ENCODE measurements around the gene WNT9A. TPM values are rescaled to one million over a fixed set of nuclear protein-coding genes. Genes with fewer than 3 reads are reported as not detected.

Gene WNT9A
- total and polyA plus RNA-seq, 9 of the 15 experiments (the other 6 are each of a cell fraction or from before 2014, with no cell fraction given) = 0.04 to 0.17 (median 0.10) TPM; not detected in 4

DNA sequence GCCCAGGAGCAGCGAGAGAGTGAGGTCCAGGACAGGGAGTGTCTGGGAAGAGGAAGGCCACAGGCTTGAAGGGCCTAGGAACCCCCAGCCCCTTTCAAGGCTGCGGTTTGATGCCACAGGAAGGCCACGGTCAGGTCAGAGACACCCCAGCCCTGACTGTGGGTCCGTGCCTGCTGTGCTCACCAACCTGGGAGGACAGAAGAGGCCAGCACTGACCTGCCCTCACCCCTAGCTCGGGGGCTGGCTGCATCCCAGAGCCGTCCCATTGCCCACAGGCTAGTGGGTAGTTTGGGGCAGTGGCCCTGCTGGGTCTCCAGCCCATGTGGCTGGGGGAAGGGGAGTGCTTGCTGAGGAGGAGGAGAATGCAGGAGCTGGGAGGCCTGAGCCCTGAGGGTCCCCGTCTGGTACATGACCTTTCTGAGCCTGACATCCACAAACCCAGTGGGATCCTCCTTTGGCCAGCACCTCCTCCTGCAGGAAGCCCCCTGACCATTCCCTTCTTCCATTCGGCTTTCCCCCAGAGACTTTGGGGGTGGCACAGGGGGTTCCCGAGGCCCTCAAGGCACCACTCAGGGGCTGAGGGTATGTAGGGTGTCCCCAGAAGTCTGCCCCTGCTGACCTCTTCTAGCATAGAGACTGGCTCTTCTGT is 54.3 kb downstream of the WNT9A start:
- no peaks in the 10 kb centered on the region for H3K9me1 ChIP-seq (ENCODE audit: control insufficient read depth, insufficient read depth, low read length)
- in situ Hi-C loops (cut with MboI) (no loop called here), intact Hi-C loops (cut with micrococcal nuclease) (no loop called here)
- H2AFZ ChIP-seq (ENCODE audit: low read depth, low read length) = peak overlapping the region; percentile 74
- H3K36me3 ChIP-seq (ENCODE audit: control insufficient read depth, insufficient read depth, low read length) = no peaks in the 10 kb centered on the region
- 4% methylated on average over 7 of the region's 9 CpGs for WGBS (ENCODE audit: insufficient coverage, low coverage, missing lambda C conversion rate)
- H3K79me2 ChIP-seq (ENCODE audit: control insufficient read depth, insufficient read depth, low read length) = no peaks in the 10 kb centered on the region
- no peak for FAIRE-seq
- H3K4me2 ChIP-seq (ENCODE audit: insufficient read depth, low read length) = no peak overlapping the region
- H4K20me1 ChIP-seq (replicated peaks; ENCODE audit: control insufficient read depth, insufficient read depth, low read length) = no peaks in the 10 kb centered on the region
- 0 out of 4 replicates have a peak overlapping the region, but pooled peaks of 1 of the 2 experiments have one; percentile 23 for H3K9ac ChIP-seq (ENCODE audit: insufficient read depth in 1 of 2, low read depth in 2 of 2, low read length in 2 of 2)
- no peak for ATAC-seq
- H3K27me3 ChIP-seq (ENCODE audit: control insufficient read depth in 2 of 2, insufficient read depth in 2 of 2, low read length in 2 of 2) = peaks cover 0 to 35% of the 10 kb centered on the region in 2 experiments; a peak in 2 of 5 replicates
- H3K4me1 ChIP-seq (replicated peaks in 1 of 2; ENCODE audit: control insufficient read depth in 2 of 2, insufficient read depth in 2 of 2, low read length in 2 of 2) = peaks cover 8 to 53% of the 10 kb centered on the region in 2 experiments; a peak in 4 of 5 replicates
- ChIA-PET POLR2A (interaction anchor here (0.9 kb wide), 1 partner anchor 10 kb away, joined by 3 read pairs; no protein-coding TSS in a partner anchor), CTCF (ENCODE audit: low intra/inter-chr PET ratio) (no interaction called here)
- H3K27ac ChIP-seq (ENCODE audit: extremely low read depth, low read depth, low read length) = no peak overlapping the region
- BruUV-seq (replicated peaks) = no TSS peak
- DNase-seq (ENCODE audit: extremely low read depth in 1 of 4, low spot score in 3 of 4) = no peak
- H3K4me3 ChIP-seq = no peak overlapping the region
- no peaks in the 10 kb centered on the region for H3K9me3 ChIP-seq (replicated peaks; ENCODE audit: control insufficient read depth, insufficient read depth, low read depth, low read length)
- TF ChIP-seq TAL1 (IDR thresholded peaks at IDR 0.05) (no peak), SMARCA5 (IDR thresholded peaks at IDR 0.05) (no peak), CAMTA2 (CRISPR knock-in tag; conservative IDR thresholded peaks at IDR 0.05) (no peak), PCBP1 (IDR thresholded peaks at IDR 0.05; ENCODE audit: low read depth, low read length, poor library complexity, severe bottlenecking) (no peak), ZNF282 (CRISPR knock-in tag; IDR thresholded peaks at IDR 0.05) (no peak), EGR1 (conservative IDR thresholded peaks at IDR 0.05) (no peak), ELF2 (CRISPR knock-in tag; IDR thresholded peaks at IDR 0.05) (no peak), NR4A1 (CRISPR knock-in tag; IDR thresholded peaks at IDR 0.05) (no peak), NR4A1 (tag; IDR thresholded peaks at IDR 0.05) (no peak), CBX5 (IDR thresholded peaks at IDR 0.05; ENCODE audit: borderline replicate concordance, low read depth) (no peak), TFAM (CRISPR knock-in tag; conservative IDR thresholded peaks at IDR 0.05) (no peak), RBM22 (IDR thresholded peaks at IDR 0.05; ENCODE audit: low read depth, low read length, poor library complexity, severe bottlenecking) (no peak), ZNF75A (CRISPR knock-in tag; IDR thresholded peaks at IDR 0.05) (no peak), ZNF507 (tag; conservative IDR thresholded peaks at IDR 0.05) (no peak)
- TF ChIP-seq, protein P1, sequence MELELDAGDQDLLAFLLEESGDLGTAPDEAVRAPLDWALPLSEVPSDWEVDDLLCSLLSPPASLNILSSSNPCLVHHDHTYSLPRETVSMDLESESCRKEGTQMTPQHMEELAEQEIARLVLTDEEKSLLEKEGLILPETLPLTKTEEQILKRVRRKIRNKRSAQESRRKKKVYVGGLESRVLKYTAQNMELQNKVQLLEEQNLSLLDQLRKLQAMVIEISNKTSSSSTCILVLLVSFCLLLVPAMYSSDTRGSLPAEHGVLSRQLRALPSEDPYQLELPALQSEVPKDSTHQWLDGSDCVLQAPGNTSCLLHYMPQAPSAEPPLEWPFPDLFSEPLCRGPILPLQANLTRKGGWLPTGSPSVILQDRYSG (tag; conservative IDR thresholded peaks at IDR 0.05; ENCODE audit: low read depth) = no peak
- TF ChIP-seq, protein P2, sequence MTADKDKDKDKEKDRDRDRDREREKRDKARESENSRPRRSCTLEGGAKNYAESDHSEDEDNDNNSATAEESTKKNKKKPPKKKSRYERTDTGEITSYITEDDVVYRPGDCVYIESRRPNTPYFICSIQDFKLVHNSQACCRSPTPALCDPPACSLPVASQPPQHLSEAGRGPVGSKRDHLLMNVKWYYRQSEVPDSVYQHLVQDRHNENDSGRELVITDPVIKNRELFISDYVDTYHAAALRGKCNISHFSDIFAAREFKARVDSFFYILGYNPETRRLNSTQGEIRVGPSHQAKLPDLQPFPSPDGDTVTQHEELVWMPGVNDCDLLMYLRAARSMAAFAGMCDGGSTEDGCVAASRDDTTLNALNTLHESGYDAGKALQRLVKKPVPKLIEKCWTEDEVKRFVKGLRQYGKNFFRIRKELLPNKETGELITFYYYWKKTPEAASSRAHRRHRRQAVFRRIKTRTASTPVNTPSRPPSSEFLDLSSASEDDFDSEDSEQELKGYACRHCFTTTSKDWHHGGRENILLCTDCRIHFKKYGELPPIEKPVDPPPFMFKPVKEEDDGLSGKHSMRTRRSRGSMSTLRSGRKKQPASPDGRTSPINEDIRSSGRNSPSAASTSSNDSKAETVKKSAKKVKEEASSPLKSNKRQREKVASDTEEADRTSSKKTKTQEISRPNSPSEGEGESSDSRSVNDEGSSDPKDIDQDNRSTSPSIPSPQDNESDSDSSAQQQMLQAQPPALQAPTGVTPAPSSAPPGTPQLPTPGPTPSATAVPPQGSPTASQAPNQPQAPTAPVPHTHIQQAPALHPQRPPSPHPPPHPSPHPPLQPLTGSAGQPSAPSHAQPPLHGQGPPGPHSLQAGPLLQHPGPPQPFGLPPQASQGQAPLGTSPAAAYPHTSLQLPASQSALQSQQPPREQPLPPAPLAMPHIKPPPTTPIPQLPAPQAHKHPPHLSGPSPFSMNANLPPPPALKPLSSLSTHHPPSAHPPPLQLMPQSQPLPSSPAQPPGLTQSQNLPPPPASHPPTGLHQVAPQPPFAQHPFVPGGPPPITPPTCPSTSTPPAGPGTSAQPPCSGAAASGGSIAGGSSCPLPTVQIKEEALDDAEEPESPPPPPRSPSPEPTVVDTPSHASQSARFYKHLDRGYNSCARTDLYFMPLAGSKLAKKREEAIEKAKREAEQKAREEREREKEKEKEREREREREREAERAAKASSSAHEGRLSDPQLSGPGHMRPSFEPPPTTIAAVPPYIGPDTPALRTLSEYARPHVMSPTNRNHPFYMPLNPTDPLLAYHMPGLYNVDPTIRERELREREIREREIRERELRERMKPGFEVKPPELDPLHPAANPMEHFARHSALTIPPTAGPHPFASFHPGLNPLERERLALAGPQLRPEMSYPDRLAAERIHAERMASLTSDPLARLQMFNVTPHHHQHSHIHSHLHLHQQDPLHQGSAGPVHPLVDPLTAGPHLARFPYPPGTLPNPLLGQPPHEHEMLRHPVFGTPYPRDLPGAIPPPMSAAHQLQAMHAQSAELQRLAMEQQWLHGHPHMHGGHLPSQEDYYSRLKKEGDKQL (CRISPR knock-in tag; IDR thresholded peaks at IDR 0.05; ENCODE audit: borderline replicate concordance) = no peak
